Stomach (tissue), 9 donors: Measurements from ENCODE around the gene LDLRAD3. TPM values are rescaled to one million over a fixed set of nuclear protein-coding genes. Genes with fewer than 3 reads are reported as not detected.

Source experiments
- DNase-seq, 2 donors: peaks; one replicate each; pipeline versions ENCODE4 v3.0.0 to v3.0.0-alpha.2; 2013 to 2019
- H3K27ac ChIP-seq, 5 donors: fragments of 200-600 bp in 4 of 5; sonication (generic) in 4 of 5; one replicate each; pipeline ENCODE4 v1.5.1; 2013 to 2019; ENCODE audit warnings: mild to moderate bottlenecking in 1 of 5, moderate library complexity in 1 of 5
- H3K27me3 ChIP-seq, 3 donors: fragments of 200-600 bp; sonication (generic); one replicate each; pipeline ENCODE4 v1.5.1; 2017 to 2019; ENCODE audit warnings: mixed run types in 1 of 3
- H3K36me3 ChIP-seq, 4 donors: fragments of 200-600 bp; sonication (generic); 1 replicate in 3 of 4; 2 replicates in 1 of 4; pipeline ENCODE4 v1.5.1; 2016 to 2019
- H3K4me1 ChIP-seq, 4 donors: fragments of 200-600 bp; sonication (generic); one replicate each; pipeline ENCODE4 v1.5.1; 2016 to 2019
- H3K4me3 ChIP-seq, 4 donors: fragments of 200-600 bp; sonication (generic) in 3 of 4; one replicate each; pipeline ENCODE4 v1.5.1; 2016 to 2019; ENCODE audit warnings: mild to moderate bottlenecking in 1 of 4
- H3K9me3 ChIP-seq, 4 donors: fragments of 200-600 bp; sonication (generic); one replicate each; pipeline ENCODE4 v1.5.1; 2016 to 2019
- CTCF ChIP-seq, 7 experiments: fragments of 450-650 bp in 4 of 7; fragments of 200-600 bp in 3 of 7; sonication (generic) in 3 of 7; IDR thresholded peaks; one replicate each; pipeline ENCODE4 v1.5.1; 2016 to 2019; ENCODE audit warnings: antibody characterized with exemption in 7 of 7, control low read depth in 2 of 7, mild to moderate bottlenecking in 1 of 7
- EP300 ChIP-seq: sonication (generic); formaldehyde crosslinking; IDR thresholded peaks from one replicate; pipeline ENCODE4 v1.6.1; 2017; ENCODE audit warnings: antibody characterized with exemption
- POLR2A ChIP-seq, 4 donors: fragments of 450-650 bp; IDR thresholded peaks; one replicate each; pipeline ENCODE4 v1.6.1; 2016; ENCODE audit warnings: antibody characterized with exemption in 4 of 4, control low read depth in 2 of 4, mild to moderate bottlenecking in 1 of 4, moderate library complexity in 1 of 4
- POLR2AphosphoS5 ChIP-seq, 3 donors: sonication (generic); formaldehyde crosslinking; IDR thresholded peaks; one replicate each; pipeline ENCODE4 v1.6.1; 2016; ENCODE audit warnings: antibody characterized with exemption in 3 of 3
- WGBS, 5 donors: extraction: QIAGEN DNeasy Blood & Tissue Kit in 3 of 5; methylation state at CpG; one replicate each; pipeline versions ENCODE4 v1.1.5 to v1.1.7; 2013 to 2018; 5-methylcytosine and 5-hydroxymethylcytosine counted together
- intact Hi-C: fragments of 100-400 bp; cut with DNase I; formaldehyde crosslinking; loops from one replicate; pipeline ENCODE4 v1.15.1; 2023; ENCODE audit warnings: low total_unique reads
- polyA plus RNA-seq, 3 donors: library from polyadenylated mRNA; stranded (reverse); fragments of 200-250 nt; gene quantifications; one replicate each; pipeline ENCODE4 v1.2.3, GENCODE V29; 2013
- total RNA-seq, 5 donors: library from RNA; depleted of rRNA; stranded (reverse); fragments of >200 nt; gene quantifications; one replicate each; pipeline versions ENCODE4 v1.1.0 to v1.2.3, GENCODE V29; 2014 to 2016
- donor health status: healthy with polysubstance abuse.
- donor health status: Bipolar disorder and iron deficiency.
- donor health status: healthy.

LDLRAD3 gene
- total and polyA plus RNA-seq, 8 donors = 2.0 to 22.8 (median 7.9) TPM

- no peaks in the 10 kb centered on the region for H3K9me3 ChIP-seq
- no peaks in the 10 kb centered on the region for H3K36me3 ChIP-seq
- TF ChIP-seq POLR2A (IDR thresholded peaks at IDR 0.05) (no peak), POLR2AphosphoS5 (IDR thresholded peaks at IDR 0.05) (peak in 2 of 3 donors; percentile 9 to 11)
- 39 to 64% (median 53%) methylated on average over 1 of the region's 1 CpG for WGBS, 5 donors
- H3K4me3 ChIP-seq = no peak overlapping the region
- H3K27ac ChIP-seq = peak overlapping the region in 2 of 5 donors; percentile 20 to 35
- DNase-seq = peak in 1 of 2 donors; percentile 45
- no peaks in the 10 kb centered on the region for H3K27me3 ChIP-seq
- intact Hi-C loops = no loop called here
- H3K4me1 ChIP-seq = peaks cover 0 to 12% (median 0%) of the 10 kb centered on the region in 4 donors
These were observed 86.9 kb downstream of the LDLRAD3 start for GRCh38 chr11:36030731-36031281.

GRCh38 chr11:36033082-36033751 lies 89.4 kb downstream of the LDLRAD3 start:
- H3K27ac ChIP-seq = no peak overlapping the region
- H3K4me1 ChIP-seq = peaks cover 0 to 18% (median 2%) of the 10 kb centered on the region in 4 donors
- no peak for TF ChIP-seq POLR2A (IDR thresholded peaks at IDR 0.05)
- no peak for TF ChIP-seq EP300
- no peak for TF ChIP-seq CTCF (IDR thresholded peaks at IDR 0.05)
- TF ChIP-seq POLR2AphosphoS5 (IDR thresholded peaks at IDR 0.05) = no peak
- DNase-seq = peak in 1 of 2 donors; percentile 38
- no peaks in the 10 kb centered on the region for H3K9me3 ChIP-seq
- intact Hi-C loops = no loop called here
- H3K4me3 ChIP-seq = no peak overlapping the region
- no peaks in the 10 kb centered on the region for H3K36me3 ChIP-seq
- 78 to 85% (median 79%) methylated on average over 9 of the region's 9 CpGs for WGBS, 5 donors
- no peaks in the 10 kb centered on the region for H3K27me3 ChIP-seq

- Histone ChIP-seq H3K9me3 (no peaks in the 10 kb centered on the region), H3K36me3 (no peaks in the 10 kb centered on the region), H3K27me3 (no peaks in the 10 kb centered on the region), H3K27ac (no peak overlapping the region), H3K4me3 (no peak overlapping the region), H3K4me1 (peaks cover 0 to 20% (median 2%) of the 10 kb centered on the region in 4 donors)
- no peak for DNase-seq
- intact Hi-C loops = no loop called here
- WGBS, 5 donors = 77 to 95% (median 90%) methylated on average over 2 of the region's 2 CpGs
- TF ChIP-seq POLR2AphosphoS5 (IDR thresholded peaks at IDR 0.05) (no peak), POLR2A (IDR thresholded peaks at IDR 0.05) (no peak), EP300 (no peak), CTCF (IDR thresholded peaks at IDR 0.05) (no peak)
These were observed 90.1 kb downstream of the LDLRAD3 start for GRCh38 chr11:36033936-36034335.

GRCh38 chr11:36034551-36035331 lies 90.9 kb downstream of the LDLRAD3 start:
- H3K36me3 ChIP-seq = no peaks in the 10 kb centered on the region
- WGBS, 5 donors = 89 to 93% (median 92%) methylated on average over 11 of the region's 11 CpGs
- H3K27me3 ChIP-seq = no peaks in the 10 kb centered on the region
- H3K4me1 ChIP-seq = peaks cover 0 to 20% (median 2%) of the 10 kb centered on the region in 4 donors
- no peak overlapping the region for H3K4me3 ChIP-seq
- no peak overlapping the region for H3K27ac ChIP-seq
- TF ChIP-seq CTCF (IDR thresholded peaks at IDR 0.05) = no peak
- TF ChIP-seq EP300 = no peak
- TF ChIP-seq POLR2AphosphoS5 (IDR thresholded peaks at IDR 0.05) = no peak
- no peak for TF ChIP-seq POLR2A (IDR thresholded peaks at IDR 0.05)
- intact Hi-C loops = no loop called here
- no peak for DNase-seq
- H3K9me3 ChIP-seq = no peaks in the 10 kb centered on the region
